ENCODE data around the gene INTS1. TPM values are rescaled to one million over a fixed set of nuclear protein-coding genes. Genes with fewer than 3 reads are reported as not detected.

The INTS1 gene
- polyA plus RNA-seq, 1 experiment, result 21.8 TPM

GRCh38 chr7:1550005-1550845 lies 46.0 kb upstream of the INTS1 start:
- CTCF ChIA-PET, result no interaction called here
- POLR2A ChIA-PET, result no interaction called here
- H3K36me3 ChIP-seq (ENCODE audit: control insufficient read depth, insufficient read depth, low read length), result no peaks in the 10 kb centered on the region

GRCh38 chr7:1549357-1550004 lies 45.3 kb upstream of the INTS1 start:
- ChIA-PET CTCF (no interaction called here), POLR2A (no interaction called here)
- TF ChIP-seq CTCF (IDR thresholded peaks at IDR 0.05; ENCODE audit: insufficient read depth, low read depth, low read length), result no peak
- no peak for DNase-seq (ENCODE audit: low read depth)
- Histone ChIP-seq H3K36me3 (ENCODE audit: control insufficient read depth, insufficient read depth, low read length) (peaks cover 2% of the 10 kb centered on the region; the same call in 1 of the 2 replicates), H3K4me3 (ENCODE audit: low read depth, low read length) (no peak overlapping the region), H3K27me3 (ENCODE audit: control insufficient read depth, insufficient read depth, low read length) (no peaks in the 10 kb centered on the region)

More at GRCh38 chr7:1550005-1550845, 46.0 kb upstream of the INTS1 start:
- no peaks in the 10 kb centered on the region for H3K27me3 ChIP-seq (ENCODE audit: control insufficient read depth, insufficient read depth, low read length)
- DNase-seq (ENCODE audit: low read depth), result no peak
- H3K4me3 ChIP-seq (ENCODE audit: low read depth, low read length), result no peak overlapping the region
- no peak for TF ChIP-seq CTCF (IDR thresholded peaks at IDR 0.05; ENCODE audit: insufficient read depth, low read depth, low read length)

GRCh38 chr7:1548944-1549343 lies 44.8 kb upstream of the INTS1 start:
- no peak overlapping the region for H3K4me3 ChIP-seq (ENCODE audit: low read depth, low read length)
- POLR2A ChIA-PET, result no interaction called here
- no peaks in the 10 kb centered on the region for H3K27me3 ChIP-seq (ENCODE audit: control insufficient read depth, insufficient read depth, low read length)
- no peak for TF ChIP-seq CTCF (IDR thresholded peaks at IDR 0.05; ENCODE audit: insufficient read depth, low read depth, low read length)
- CTCF ChIA-PET, result no interaction called here
- H3K36me3 ChIP-seq (ENCODE audit: control insufficient read depth, insufficient read depth, low read length), result peaks cover 2% of the 10 kb centered on the region; the same call in 1 of the 2 replicates
- no peak for DNase-seq (ENCODE audit: low read depth)

- no peak for TF ChIP-seq CTCF (IDR thresholded peaks at IDR 0.05; ENCODE audit: insufficient read depth, low read depth, low read length)
- no peak overlapping the region for H3K4me3 ChIP-seq (ENCODE audit: low read depth, low read length)
- H3K36me3 ChIP-seq (ENCODE audit: control insufficient read depth, insufficient read depth, low read length), result peaks cover 2% of the 10 kb centered on the region; the same call in 1 of the 2 replicates
- H3K27me3 ChIP-seq (ENCODE audit: control insufficient read depth, insufficient read depth, low read length), result no peaks in the 10 kb centered on the region
- DNase-seq (ENCODE audit: low read depth), result no peak
- ChIA-PET POLR2A (no interaction called here), CTCF (interaction anchor here (0.7 to 0.8 kb wide), 2 partner anchors 341 to 555 kb away, joined by 3 read pairs; no protein-coding TSS in a partner anchor)
Observed at GRCh38 chr7:1548438-1548831, 44.2 kb upstream of the INTS1 start.

GRCh38 chr7:1547777-1548437 lies 43.7 kb upstream of the INTS1 start:
- no peaks in the 10 kb centered on the region for H3K27me3 ChIP-seq (ENCODE audit: control insufficient read depth, insufficient read depth, low read length)
- no peak for DNase-seq (ENCODE audit: low read depth)
- TF ChIP-seq CTCF (IDR thresholded peaks at IDR 0.05; ENCODE audit: insufficient read depth, low read depth, low read length), result no peak
- CTCF ChIA-PET, result interaction anchor here (0.7 to 0.8 kb wide), 2 partner anchors 342 to 556 kb away, joined by 3 read pairs; no protein-coding TSS in a partner anchor
- no peak overlapping the region for H3K4me3 ChIP-seq (ENCODE audit: low read depth, low read length)
- POLR2A ChIA-PET, result no interaction called here
- peaks cover 2% of the 10 kb centered on the region; the same call in 1 of the 2 replicates for H3K36me3 ChIP-seq (ENCODE audit: control insufficient read depth, insufficient read depth, low read length)
